ENCODE data around the gene IGF1. TPM values are rescaled to one million over a fixed set of nuclear protein-coding genes. Genes with fewer than 3 reads are reported as not detected.

The IGF1 gene
- total and polyA plus RNA-seq, 9 of the 15 experiments (the other 6 are each of a cell fraction or from before 2014, with no cell fraction given): 3.7 to 13.9 (median 4.5) TPM

GRCh38 chr12:102406033-102406584 is 74.3 kb downstream of the IGF1 start (continued):
- no peak for TF ChIP-seq IRF9 (tag; IDR thresholded peaks at IDR 0.05)
- no peak for TF ChIP-seq RUNX1 (IDR thresholded peaks at IDR 0.05; ENCODE audit: low read depth)
- no peak for TF ChIP-seq HEY1 (CRISPR knock-in tag; IDR thresholded peaks at IDR 0.05; ENCODE audit: borderline replicate concordance)
- TF ChIP-seq HNRNPK (IDR thresholded peaks at IDR 0.05; ENCODE audit: low read depth, low read length, poor library complexity, severe bottlenecking): no peak
- TF ChIP-seq PTBP1 (IDR thresholded peaks at IDR 0.05; ENCODE audit: low read depth, low read length): no peak
- no peak for TF ChIP-seq ZBTB9 (CRISPR knock-in tag; IDR thresholded peaks at IDR 0.05)
- TF ChIP-seq ZBTB34 (CRISPR knock-in tag; IDR thresholded peaks at IDR 0.05): no peak
- TF ChIP-seq ZBTB1 (CRISPR knock-in tag; IDR thresholded peaks at IDR 0.05; ENCODE audit: borderline replicate concordance, low read depth): no peak
- TF ChIP-seq SMAD2 (IDR thresholded peaks at IDR 0.05; ENCODE audit: low read depth, low read length): no peak
- no peak for TF ChIP-seq SMARCC2 (IDR thresholded peaks at IDR 0.05; ENCODE audit: low read depth)
- no peak for TF ChIP-seq GATA2 (CRISPR knock-in tag; IDR thresholded peaks at IDR 0.05)
- no peak for TF ChIP-seq ZNF398 (CRISPR knock-in tag; IDR thresholded peaks at IDR 0.05)
- no peak for TF ChIP-seq TCFL5 (CRISPR knock-in tag; conservative IDR thresholded peaks at IDR 0.05)
- no peak for TF ChIP-seq TOE1 (IDR thresholded peaks at IDR 0.05; ENCODE audit: borderline replicate concordance)
- no peak for TF ChIP-seq TOE1 (CRISPR knock-in tag; IDR thresholded peaks at IDR 0.05; ENCODE audit: borderline replicate concordance, low read depth)
- peak in 1 of 3 experiments; percentile 59 for TF ChIP-seq YY1 (IDR thresholded peaks at IDR 0.05; ENCODE audit: borderline replicate concordance in 1 of 3, control insufficient read depth in 1 of 3, extremely low read depth in 1 of 3, insufficient read depth in 3 of 3, insufficient read length in 1 of 3, insufficient replicate concordance in 2 of 3, low read depth in 1 of 3, low read length in 2 of 3)
- no peak for TF ChIP-seq GABPA (tag; conservative IDR thresholded peaks at IDR 0.05; ENCODE audit: low read depth)
- TF ChIP-seq ZNF764 (CRISPR knock-in tag; IDR thresholded peaks at IDR 0.05; ENCODE audit: low read depth): no peak
- no peak for TF ChIP-seq ZSCAN29 (IDR thresholded peaks at IDR 0.05)
- no peak for TF ChIP-seq ZFP1 (CRISPR knock-in tag; IDR thresholded peaks at IDR 0.05)
- no peak for TF ChIP-seq CSDE1 (IDR thresholded peaks at IDR 0.05)
- no peak for TF ChIP-seq CREB3 (tag; conservative IDR thresholded peaks at IDR 0.05; ENCODE audit: low read depth)

All from K562 (cell line).